ENCODE results near the gene RNF40. TPM values are rescaled to one million over a fixed set of nuclear protein-coding genes. Genes with fewer than 3 reads are reported as not detected.

Gene RNF40
- 54.0 and 56.0 TPM in 2 replicates for total RNA-seq

DNA sequence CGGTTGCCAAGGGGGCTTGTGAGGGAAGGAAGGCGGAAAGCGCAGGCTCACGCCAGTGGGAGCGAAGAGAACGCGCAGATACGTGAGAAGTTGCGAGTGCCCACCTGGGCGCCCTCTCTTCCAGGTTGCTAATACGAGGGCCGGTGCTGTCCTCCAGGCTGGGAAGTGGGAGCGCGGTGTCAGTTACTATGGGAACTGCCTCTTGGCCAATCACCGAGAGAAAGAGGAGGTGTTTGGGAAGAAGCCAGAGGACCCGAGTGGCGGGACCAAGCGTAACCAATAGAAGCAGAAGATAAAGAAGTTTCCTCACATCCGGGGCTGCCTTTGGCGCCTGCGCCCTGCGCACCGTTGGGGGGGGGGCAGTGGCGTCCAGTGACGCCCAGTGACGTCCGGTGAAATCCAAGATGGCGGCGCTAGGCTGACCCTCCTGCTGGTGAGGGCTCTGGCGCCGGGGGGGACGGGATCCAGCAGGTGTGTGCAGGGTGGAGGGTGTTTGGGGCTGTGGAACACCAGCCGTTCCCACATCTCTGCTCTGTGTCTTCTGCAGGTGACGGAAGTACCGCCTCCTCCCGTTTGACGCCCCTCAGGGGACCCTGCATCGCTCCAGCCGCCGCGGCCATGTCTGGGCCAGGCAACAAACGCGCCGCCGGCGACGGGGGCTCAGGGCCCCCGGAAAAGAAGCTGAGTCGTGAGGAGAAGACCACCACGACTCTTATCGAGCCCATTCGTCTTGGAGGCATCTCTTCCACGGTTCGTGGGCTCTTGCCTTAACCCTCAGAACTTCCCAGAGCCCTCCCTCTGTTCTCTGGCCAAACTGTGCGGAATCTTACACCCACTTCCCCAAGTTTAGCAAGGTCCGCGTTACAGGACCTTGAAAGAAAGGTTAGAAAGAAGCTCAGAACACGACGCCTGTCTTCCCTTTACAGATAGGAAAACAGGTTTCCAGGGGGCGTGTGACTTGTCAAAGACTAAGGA, at the start of gene RNF40, which contains the start of gene CFAP119:
TSS of gene RNF40 (plus strand) at position 395 of the 975 bp plus-strand sequence. CDS start at position 619, 224 bp downstream.
TSS of gene CFAP119 (minus strand) at position 135 of the 975 bp plus-strand sequence. CDS start 314 bp downstream, outside the sequence.

GRCh38 chr16:30747799-30748633, 14.1 kb upstream of the RNF40 start, which contains the start of gene PHKG2:
TSS of gene PHKG2 (plus strand) at chr16:30748425. CDS start at chr16:30748821, 396 bp downstream.

DNA sequence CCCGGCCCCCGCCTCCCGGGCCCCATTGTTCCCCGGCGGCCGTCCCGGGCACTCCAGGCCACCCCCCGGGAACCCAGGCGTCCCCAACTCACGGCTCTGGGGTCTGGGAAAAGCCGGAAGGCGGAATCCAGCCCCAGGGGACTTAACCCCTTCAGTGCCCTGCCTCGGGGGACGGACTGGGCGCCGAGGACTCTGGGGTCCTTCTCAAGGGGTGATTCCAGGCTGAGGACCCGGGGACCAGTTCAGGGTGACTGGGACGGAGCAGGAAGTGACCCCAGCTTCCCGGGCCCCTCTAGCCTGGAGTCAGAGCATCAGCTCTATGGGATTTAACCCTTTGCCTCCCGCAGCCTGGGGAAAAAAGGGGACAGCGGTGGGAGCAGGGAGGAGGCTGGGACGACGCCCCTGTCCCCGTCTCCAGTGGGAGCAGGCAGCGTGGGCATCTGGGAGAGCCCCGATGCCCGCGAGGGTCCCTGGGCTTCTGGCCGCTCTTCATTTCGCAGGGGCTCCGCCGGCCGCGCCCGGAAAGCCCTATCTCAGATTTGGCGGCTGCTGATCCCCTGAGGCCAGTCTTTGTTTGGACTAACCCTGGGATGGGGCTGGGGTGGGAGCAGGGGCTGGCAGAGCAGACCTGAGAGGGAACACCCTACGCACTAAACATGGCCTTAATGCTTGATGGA, 25.0 kb downstream of the RNF40 start, which contains the start of gene ZNF629:
TSS of gene ZNF629 (minus strand) at position 270 of the 677 bp plus-strand sequence. CDS start 2,723 bp downstream, outside the sequence.

Other genes starting within 250 kb of the RNF40 start
- gene ZNF768, start 235.8 kb upstream of the RNF40 start, total RNA-seq, result 12.3 and 15.3 TPM in 2 replicates
- 4.2 and 6.3 TPM in 2 replicates for gene ZNF747, start 227.5 kb upstream of the RNF40 start, total RNA-seq
- 2.0 and 2.3 TPM in 2 replicates for gene ZNF764, start 203.9 kb upstream of the RNF40 start, total RNA-seq
- gene ZNF688, start 190.6 kb upstream of the RNF40 start, total RNA-seq, result 5.8 and 13.6 TPM in 2 replicates
- 6.8 and 7.1 TPM in 2 replicates for gene ZNF785, start 176.6 kb upstream of the RNF40 start, total RNA-seq
- gene ZNF689, start 151.9 kb upstream of the RNF40 start, total RNA-seq, result 2.5 and 2.7 TPM in 2 replicates
- gene PRR14, start 111.4 kb upstream of the RNF40 start, total RNA-seq, result 3.3 and 3.8 TPM in 2 replicates
- gene FBRS, start 103.9 kb upstream of the RNF40 start, total RNA-seq, result 10.2 and 12.5 TPM in 2 replicates
- gene SRCAP, start 63.2 kb upstream of the RNF40 start, total RNA-seq, result 13.7 and 16.5 TPM in 2 replicates
- 12.7 and 14.3 TPM in 2 replicates for gene PHKG2, start 13.9 kb upstream of the RNF40 start, total RNA-seq
- 0.69 and 1.6 TPM in 2 replicates for gene CFAP119, start 260 bp upstream of the RNF40 start, total RNA-seq
- 6.2 and 6.3 TPM in 2 replicates for gene ZNF629, start 24.9 kb downstream of the RNF40 start, total RNA-seq
- 19.3 and 38.3 TPM in 2 replicates for gene BCL7C, start 131.8 kb downstream of the RNF40 start, total RNA-seq
- gene CTF1, start 134.3 kb downstream of the RNF40 start, total RNA-seq, result 0.94 and 4.3 TPM in 2 replicates
- 9.3 and 13.6 TPM in 2 replicates for gene FBXL19, start 161.2 kb downstream of the RNF40 start, total RNA-seq
- 42.8 and 43.8 TPM in 2 replicates for gene ORAI3, start 186.7 kb downstream of the RNF40 start, total RNA-seq
- 3.0 TPM in 2 replicates for gene SETD1A, start 195.4 kb downstream of the RNF40 start, total RNA-seq
- gene HSD3B7, start 222.9 kb downstream of the RNF40 start, total RNA-seq, result 14.3 and 20.8 TPM in 2 replicates
- gene STX1B, start 248.3 kb downstream of the RNF40 start, total RNA-seq, result 1.0 and 3.5 TPM in 2 replicates